NB4 (cell line): ENCODE measurements around the gene EXOC3L2.

Experiments
- DNase-seq: peaks from one replicate; pipeline ENCODE4 v3.0.0; 2010; ENCODE audit warnings: low read depth
- H3K4me3 ChIP-seq: one replicate; pipeline ENCODE4 v1.5.1; 2011; ENCODE audit warnings: mild to moderate bottlenecking, low read depth, low read length, moderate library complexity
- MYC ChIP-seq: IDR thresholded peaks from 2 replicates; pipeline ENCODE4 v1.6.1; 2011; ENCODE audit warnings: low read depth, low read length
- POLR2A ChIP-seq: IDR thresholded peaks from 2 replicates; pipeline ENCODE4 v1.6.1; 2011; ENCODE audit warnings: mild to moderate bottlenecking; ENCODE audit not compliant: insufficient read length; ENCODE audit errors: extremely low read depth
- TF ChIP-seq, protein P1 (sequence below): IDR thresholded peaks from 2 replicates; pipeline ENCODE4 v1.6.1; 2011; ENCODE audit warnings: low read depth, low read length
- TF ChIP-seq, protein P2 (sequence below): IDR thresholded peaks from one replicate; pipeline ENCODE4 v1.5.1; 2012; ENCODE audit warnings: low read depth, low read length

Gene EXOC3L2

DNA sequence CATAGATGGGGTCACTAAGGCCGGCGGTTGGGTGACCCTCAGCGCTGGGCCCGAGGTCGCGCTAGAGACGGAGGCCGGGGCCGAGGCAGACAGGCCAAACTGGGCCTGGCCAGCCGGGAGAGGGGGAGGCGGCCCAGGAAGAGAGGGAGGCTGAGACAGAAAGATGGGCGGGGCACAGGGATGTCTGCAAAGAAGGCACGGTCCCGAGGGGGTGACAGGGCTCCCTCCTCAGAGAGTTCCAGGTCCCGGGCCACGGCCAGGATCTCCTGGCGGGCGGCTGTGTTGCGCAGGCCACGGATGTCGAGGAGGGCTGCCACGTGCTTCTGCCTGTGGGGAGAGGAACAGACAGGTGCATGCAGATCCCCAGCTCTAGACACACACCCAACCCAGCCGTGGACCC, 32.2 kb downstream of the EXOC3L2 start:
- no peak for DNase-seq
- TF ChIP-seq, protein P1, sequence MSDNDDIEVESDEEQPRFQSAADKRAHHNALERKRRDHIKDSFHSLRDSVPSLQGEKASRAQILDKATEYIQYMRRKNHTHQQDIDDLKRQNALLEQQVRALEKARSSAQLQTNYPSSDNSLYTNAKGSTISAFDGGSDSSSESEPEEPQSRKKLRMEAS, result no peak
- TF ChIP-seq POLR2A, result no peak
- TF ChIP-seq, protein P2, sequence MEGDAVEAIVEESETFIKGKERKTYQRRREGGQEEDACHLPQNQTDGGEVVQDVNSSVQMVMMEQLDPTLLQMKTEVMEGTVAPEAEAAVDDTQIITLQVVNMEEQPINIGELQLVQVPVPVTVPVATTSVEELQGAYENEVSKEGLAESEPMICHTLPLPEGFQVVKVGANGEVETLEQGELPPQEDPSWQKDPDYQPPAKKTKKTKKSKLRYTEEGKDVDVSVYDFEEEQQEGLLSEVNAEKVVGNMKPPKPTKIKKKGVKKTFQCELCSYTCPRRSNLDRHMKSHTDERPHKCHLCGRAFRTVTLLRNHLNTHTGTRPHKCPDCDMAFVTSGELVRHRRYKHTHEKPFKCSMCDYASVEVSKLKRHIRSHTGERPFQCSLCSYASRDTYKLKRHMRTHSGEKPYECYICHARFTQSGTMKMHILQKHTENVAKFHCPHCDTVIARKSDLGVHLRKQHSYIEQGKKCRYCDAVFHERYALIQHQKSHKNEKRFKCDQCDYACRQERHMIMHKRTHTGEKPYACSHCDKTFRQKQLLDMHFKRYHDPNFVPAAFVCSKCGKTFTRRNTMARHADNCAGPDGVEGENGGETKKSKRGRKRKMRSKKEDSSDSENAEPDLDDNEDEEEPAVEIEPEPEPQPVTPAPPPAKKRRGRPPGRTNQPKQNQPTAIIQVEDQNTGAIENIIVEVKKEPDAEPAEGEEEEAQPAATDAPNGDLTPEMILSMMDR, result no peak
- TF ChIP-seq MYC, result no peak
- no peak overlapping the region for H3K4me3 ChIP-seq

DNA sequence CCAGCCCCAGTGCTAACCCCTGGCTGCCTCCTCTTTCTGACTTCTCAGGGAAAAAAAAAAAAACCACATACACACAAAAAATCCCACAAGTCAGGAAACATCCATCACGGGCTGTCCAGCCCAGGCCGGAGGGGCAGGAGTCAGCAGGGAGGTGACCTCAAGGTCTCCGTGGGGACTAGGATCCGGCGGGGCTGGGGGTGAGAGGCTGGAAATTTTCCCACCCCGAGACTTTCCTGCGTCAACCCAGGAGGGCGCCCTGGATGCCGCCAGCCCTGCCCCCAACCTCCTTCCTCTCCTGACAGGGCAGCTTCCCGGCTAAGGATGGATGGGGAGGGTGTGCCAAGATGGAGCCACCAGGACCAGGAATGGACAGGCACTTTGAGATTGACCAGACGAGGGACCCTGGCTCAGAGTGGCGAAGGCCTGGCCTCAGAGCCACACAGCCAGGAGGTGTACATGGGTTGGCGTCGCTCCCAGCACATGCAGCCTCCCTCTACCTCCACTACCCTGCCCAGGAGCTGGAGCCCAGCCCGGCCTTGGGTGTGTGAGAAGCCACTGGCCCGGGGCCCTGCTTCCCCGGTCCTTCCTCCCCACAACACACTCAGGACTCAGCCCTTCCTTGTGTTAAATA, 33.3 kb downstream of the EXOC3L2 start:
- no peak overlapping the region for H3K4me3 ChIP-seq
- no peak for TF ChIP-seq MYC
- no peak for TF ChIP-seq POLR2A
- TF ChIP-seq, protein P1, result no peak
- TF ChIP-seq, protein P2, result no peak
- no peak for DNase-seq

- no peak overlapping the region for H3K4me3 ChIP-seq
- no peak for DNase-seq
- TF ChIP-seq POLR2A, result no peak
- no peak for TF ChIP-seq MYC
- TF ChIP-seq, protein P2, result no peak
- TF ChIP-seq, protein P1, result no peak
These were observed 38.9 kb downstream of the EXOC3L2 start for GRCh38 chr19:45206328-45206727.

DNA sequence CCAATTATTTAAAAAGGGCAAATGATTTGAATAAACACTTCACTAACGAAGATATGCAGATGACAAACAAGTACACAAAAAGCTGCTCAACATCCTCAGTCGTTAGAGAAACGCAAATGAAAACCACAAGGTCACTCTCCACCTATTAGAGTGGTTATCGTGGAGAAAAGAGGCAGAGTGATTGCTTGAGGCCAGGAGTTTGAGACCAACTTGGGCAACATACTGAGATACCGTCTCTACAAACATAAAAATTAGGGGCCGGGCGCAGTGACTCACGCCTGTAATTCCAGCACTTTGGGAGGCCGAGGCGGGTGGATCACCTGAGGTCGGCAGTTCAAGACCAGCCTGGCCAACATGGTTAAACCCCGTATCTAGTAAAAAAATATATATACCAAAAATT, 39.4 kb downstream of the EXOC3L2 start:
- TF ChIP-seq, protein P2, result no peak
- TF ChIP-seq, protein P1, result no peak
- no peak for TF ChIP-seq MYC
- no peak for TF ChIP-seq POLR2A
- DNase-seq, result no peak
- no peak overlapping the region for H3K4me3 ChIP-seq

DNA sequence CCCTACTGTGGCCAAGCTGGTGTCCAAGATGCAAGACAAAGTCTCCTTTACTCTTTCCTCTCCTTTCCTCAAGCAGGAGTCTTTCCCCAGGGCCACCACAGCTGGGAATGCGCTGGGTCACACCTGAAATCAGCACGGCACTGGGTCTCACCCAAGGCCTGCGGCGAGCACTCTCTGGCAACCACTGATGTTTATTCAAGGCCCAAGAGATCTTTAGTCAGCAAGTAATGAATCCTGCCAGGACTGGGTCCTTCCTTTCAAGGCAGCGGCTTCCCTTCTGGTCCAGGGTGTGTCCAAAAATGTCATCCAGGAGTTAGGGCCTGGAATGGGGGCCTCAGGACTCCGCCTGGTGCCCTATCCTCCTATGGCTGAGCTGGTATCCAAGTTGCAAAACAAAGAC, 42.6 kb downstream of the EXOC3L2 start:
- H3K4me3 ChIP-seq, result no peak overlapping the region
- TF ChIP-seq, protein P2, result no peak
- TF ChIP-seq POLR2A, result no peak
- TF ChIP-seq, protein P1, result no peak
- no peak for TF ChIP-seq MYC
- DNase-seq, result no peak

- TF ChIP-seq, protein P2, result no peak
- TF ChIP-seq POLR2A, result no peak
- TF ChIP-seq, protein P1, result no peak
- TF ChIP-seq MYC, result no peak
- peak; percentile 37 for DNase-seq
- H3K4me3 ChIP-seq, result no peak overlapping the region
These were observed 44.6 kb downstream of the EXOC3L2 start for GRCh38 chr19:45200568-45200967.
